TTC549 (cell line): ENCODE results near the gene SH3BGRL2.

Experiments
- FAIRE-seq: peaks from 2 replicates; lab custom pipeline; 2012; peaks lifted over from hg19 to GRCh38; lab: Jason Lieb, UNC

The SH3BGRL2 gene

DNA sequence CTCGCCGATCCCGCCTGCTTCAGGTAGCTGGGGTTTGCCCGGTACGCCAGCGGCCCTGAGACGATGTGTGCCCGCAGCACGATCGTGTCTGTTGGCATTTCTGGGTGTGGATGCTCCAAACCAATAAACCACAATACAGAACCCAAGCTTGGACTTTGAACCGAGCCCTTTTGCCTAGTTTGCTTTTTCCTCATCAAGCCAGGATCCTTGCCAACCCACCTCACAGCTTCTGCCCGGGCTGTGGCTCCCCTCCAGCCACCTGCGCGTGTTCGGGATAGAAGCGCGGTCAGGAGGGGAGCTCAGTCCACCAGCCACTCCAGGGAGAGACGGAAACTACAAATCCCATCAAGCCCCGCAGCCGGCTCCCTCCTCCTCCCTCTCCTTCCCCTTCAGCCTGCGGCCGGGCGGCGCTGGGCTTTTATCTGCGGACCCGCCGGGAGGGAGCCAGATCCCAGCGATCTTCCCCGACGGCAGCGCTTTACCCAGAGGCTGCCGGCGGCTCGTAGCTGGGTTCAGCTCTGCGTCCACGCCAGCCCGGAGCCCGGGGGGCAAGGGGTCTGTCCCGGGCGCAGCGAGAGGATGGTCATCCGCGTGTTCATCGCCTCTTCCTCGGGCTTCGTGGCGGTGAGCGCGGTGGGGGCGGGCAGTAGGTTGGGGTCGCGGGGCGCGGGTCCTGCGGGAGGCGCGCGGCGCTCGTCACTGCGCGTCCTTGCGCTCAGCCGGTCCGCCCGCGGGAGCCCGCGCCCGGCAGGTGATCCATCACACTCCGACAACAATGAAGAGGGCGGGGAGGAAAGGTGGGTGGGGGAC lies at the start of gene SH3BGRL2:
Gene SH3BGRL2, plus strand, starts transcription at position 447 of the 810 bp plus-strand sequence. Its CDS starts 133 bp downstream, at position 580.
- FAIRE-seq, result no peak

GRCh38 chr6:79584332-79584731 lies 46.8 kb upstream of the SH3BGRL2 start:
- FAIRE-seq, result no peak

GRCh38 chr6:79586548-79586947 lies 44.6 kb upstream of the SH3BGRL2 start:
- no peak for FAIRE-seq

DNA sequence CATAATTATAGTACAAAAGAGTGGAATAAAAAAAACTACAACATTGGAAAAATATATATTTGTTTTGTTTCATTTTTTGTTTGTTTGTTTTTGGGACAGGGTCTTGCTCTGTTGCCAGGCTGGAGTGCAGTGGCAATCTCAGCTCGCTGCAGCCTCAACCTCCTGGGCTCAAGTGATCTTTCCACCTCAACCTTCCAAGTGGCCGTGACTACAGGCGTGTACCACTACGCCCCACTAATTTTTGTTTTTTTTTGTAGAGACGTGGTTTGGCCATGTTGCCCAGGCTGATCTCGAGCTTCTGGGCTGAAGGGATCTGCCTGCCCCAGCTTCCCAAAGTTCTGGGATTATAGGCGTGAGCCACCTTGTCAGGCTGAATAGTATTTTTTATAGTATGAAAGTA lies 41.4 kb upstream of the SH3BGRL2 start:
- no peak for FAIRE-seq

DNA sequence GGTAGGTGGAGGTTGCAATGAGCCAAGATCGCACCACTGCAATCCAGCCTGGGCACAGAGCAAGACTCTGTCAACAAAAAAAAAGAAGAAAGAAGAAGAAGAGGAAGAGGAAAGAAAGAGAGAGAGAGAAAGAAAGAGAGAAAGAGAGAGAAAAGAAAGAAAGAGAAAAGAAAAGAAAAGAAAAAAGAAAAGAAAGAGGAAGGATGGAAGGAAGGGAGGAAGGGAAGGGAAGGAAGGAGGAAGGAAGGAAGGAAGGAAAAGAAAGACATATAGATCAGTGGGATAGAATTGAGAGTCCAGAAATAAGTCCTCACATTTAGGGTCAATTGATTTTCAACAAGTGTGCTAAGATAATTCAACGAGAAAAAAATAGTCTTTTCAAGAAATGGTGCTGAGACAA lies 34.0 kb upstream of the SH3BGRL2 start:
- FAIRE-seq, result no peak

DNA sequence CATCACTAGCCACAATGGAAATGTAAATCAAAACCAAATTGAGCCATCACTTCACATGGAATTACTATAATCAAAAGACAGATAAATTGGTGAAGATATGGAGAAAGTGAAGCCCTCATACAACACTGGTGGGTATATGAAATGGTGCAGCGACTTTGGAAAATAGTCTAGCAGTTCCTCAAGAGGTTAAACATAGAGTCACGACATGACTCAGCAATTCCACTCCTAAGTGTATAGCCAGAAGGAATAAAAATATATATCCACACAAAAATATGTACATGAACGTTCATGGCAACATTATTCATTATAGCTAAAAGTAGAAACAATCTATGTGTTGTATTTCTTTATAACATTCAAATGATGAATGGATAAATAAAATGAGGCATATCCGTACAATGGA lies 33.1 kb upstream of the SH3BGRL2 start:
- FAIRE-seq, result no peak

DNA sequence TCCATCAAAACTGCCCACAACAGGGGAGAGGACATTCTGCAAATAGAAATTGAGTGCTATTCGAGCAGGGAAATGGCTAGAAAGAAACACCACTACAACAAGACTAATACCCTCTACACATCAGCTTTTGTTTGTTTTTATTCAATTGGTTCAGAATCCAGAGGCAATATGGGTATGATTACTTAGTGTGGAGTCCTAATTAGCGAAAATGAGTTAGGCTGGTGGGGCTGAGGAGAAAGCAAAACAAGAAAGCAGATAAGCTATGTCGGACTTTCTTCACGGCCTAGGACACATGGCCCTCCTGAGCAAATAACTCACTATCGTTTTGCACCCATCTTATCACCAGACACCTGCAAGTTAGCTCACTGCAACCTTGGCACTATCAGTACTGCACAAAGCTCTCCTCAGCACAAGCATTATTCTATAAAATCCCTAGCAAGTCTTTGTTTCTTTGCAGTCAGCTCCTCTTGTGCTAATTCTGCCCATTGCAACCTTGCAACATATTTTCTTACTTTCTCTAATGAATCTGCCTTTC lies 31.3 kb upstream of the SH3BGRL2 start:
- no peak for FAIRE-seq

DNA sequence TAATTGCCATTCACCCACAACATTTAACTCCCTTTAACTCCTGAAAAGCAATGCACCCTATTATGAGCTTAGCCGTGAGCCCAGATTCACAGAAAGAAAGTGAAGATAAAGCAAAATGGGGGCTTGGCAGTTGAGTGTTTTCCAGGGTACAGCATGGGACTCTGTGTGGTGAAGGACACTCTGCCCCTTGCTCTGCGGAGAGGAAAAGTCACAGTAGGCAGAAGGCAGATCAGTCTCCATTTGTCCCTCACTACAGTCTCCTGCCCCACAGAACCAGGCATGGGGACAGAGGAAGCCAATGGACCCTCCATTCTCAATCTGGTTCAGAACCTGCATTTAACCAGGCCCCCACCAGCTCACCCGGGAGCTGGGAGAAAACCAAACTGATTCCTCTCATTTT lies 30.8 kb upstream of the SH3BGRL2 start:
- FAIRE-seq, result no peak

DNA sequence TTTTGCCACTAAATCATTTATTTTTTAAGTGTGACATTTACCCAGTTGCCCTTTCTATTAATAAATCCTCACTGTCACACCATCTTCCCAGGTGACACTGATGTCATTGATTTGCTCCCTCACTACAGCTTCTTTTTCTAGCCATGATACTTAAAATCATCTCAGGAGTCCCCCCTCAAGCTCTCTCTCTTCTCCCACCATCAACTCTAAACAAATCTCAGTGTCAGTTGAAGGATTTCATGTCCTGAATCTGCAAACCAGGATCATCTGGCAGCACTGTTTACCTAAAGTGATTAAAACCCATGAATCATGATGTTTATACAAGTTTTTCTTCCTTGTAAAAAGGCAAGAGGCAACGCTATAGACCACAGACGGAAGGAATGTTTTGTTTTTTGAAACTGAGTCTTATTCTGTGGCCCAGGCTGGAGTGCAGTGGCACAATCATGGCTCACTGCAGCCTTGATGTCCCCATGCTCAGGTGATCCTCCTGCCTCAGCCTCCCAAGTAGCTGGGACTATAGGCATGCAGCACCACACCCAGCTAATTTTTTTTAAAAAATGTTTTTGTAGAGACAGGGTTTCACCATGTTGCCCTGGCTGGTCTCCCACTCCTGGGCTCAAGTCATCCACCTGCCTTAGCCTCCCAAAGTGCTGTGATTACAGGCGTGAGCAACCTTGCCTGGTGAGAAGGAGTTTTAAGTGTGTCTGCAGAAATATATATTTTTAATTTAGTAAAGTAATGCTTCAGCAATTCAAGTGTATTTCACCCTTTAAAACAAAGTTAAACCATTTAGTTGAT lies 30.1 kb upstream of the SH3BGRL2 start:
- no peak for FAIRE-seq

DNA sequence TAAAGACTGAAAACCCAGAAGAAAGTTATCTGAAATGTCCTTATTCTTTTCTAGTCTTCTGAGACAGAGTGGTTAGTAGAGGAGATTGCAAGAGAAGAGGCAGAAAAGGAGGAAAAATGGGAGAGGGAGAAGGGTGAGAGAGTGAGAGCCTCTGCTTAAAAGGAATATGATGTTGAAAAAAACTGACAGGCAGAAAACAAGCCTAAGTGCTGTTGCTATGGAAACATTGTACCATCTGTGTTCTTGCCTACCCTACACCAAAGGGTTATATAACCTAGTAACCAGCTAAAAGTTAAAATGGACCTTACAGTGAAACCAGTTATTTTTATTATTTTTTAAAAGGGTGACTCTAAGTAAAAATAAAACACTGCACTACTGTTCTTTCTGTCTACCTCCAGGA lies 28.3 kb upstream of the SH3BGRL2 start:
- FAIRE-seq, result no peak

DNA sequence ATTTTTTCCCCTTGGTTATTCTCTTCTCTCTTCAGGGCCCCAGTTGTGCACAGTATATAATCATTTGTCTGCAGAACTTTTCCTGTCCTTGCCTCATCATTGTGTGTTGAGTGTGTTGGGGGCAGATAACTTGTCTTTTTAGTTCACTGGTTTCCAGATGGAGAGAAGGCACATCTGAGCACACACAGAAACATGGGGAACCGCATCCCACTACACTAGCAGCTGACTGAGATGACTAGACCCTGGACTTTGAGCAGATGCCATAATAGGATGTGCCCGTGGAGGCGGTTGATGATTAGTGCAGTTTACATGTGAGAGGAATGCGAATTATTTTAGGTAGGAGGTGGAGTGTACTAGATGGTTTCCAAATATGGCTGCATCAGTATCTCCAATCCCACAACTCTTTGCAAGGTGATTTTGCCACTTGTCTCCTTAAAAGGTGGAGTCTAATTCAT lies 26.5 kb upstream of the SH3BGRL2 start:
- FAIRE-seq, result no peak

- FAIRE-seq, result no peak
Measured at GRCh38 chr6:79605061-79605460, 26.1 kb upstream of the SH3BGRL2 start.

DNA sequence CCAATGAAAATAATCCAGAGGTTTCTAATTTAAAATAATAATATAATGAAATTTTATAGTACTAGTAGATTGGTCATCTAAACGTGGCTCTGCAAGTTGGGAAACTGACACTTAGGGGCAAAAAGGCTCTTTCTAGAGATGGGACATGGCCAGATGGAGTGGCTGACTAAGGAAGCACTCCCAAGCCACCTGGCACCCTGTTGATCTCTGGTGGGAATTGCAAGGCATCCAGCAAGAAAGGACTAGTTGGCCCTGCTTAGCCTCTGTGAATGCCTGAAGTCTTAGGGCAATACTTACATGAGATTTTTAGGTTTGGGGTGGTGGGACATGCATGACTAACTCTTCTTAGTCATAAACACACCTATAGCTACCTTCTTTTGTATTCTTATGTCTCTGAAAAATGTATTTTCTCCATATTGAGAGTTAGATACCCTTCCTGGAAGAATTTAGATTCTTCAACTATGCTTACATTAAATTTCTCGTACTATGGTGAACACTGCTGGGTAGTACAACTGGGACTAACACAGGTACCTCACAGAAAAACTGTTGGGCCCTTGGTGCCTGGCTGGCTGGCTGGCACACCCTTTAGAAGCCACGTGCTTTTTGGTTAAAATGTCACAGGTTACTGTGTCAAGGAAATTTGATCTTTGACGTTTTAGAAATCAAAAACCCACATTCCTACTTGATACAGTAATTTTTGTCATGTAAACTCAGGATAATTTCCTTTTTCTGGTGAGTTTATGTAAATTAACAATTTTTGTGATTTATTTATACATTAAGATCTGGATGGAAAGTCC lies 25.0 kb upstream of the SH3BGRL2 start:
- no peak for FAIRE-seq

- FAIRE-seq, result no peak
Measured at GRCh38 chr6:79607000-79607399, 24.1 kb upstream of the SH3BGRL2 start.

DNA sequence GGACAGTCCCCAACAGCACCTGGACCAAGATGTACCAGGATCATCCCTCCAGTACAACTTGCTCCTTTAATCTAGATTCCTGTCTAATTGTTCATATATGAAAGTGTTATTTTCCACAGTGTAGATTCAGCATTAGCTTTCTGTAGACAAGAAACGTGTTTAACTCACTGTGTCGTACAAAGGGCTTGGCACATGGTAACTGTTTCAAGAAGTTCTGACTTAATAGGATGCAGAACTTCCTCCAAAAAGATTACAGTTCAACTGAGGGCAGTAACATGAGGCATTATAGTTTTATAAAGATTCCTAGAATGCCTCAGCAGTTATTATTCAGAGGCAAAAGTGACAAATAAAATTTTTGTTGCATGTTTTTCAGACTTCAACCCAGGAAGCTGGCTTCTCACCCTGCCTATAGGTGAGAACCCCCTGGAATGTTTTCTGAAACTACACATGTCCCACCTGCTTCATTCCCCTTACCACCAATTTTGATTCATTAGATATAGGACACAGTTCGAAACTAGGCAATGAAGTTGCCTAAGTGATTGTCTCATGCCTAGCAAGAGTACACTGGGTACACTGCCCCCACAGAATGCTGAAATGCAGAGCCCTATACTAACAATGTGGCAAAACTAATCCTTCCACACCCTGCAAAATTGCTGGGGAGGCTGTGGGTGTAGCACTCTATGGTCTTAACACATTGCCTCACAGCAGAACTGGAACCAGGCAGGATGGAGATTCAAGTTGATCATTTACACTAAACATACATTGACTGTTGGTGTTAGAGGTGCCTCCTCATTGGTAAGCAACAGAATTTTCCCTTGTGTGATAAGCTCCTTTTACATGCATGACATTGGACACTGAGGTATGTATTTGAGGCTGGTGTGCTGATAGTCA lies 22.6 kb upstream of the SH3BGRL2 start:
- no peak for FAIRE-seq

- no peak for FAIRE-seq
Measured at GRCh38 chr6:79609225-79609595, 21.9 kb upstream of the SH3BGRL2 start.

- no peak for FAIRE-seq
Measured at GRCh38 chr6:79610306-79611009, 20.7 kb upstream of the SH3BGRL2 start.

DNA sequence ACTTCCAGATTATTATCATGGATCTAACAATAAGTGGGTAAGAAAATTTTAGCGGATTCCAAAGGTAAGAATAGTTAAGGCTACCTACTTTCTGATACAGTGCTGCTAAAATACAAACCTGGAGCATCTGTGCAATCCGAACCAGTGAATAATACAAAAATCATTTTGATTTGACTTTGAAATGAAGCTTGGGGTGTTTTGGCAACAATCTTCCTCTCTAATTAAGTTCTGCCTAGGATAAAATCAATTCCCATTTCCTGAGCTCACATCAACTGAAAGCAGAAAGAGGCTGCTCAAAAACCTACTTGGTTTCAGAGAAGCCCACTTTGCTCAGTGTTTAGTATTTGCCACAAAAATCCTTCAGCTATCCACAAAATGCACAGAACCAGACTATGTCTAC lies 18.7 kb upstream of the SH3BGRL2 start:
- FAIRE-seq, result no peak

- FAIRE-seq, result no peak
Measured at GRCh38 chr6:79612918-79613317, 18.2 kb upstream of the SH3BGRL2 start.

GRCh38 chr6:79613912-79614311 lies 17.2 kb upstream of the SH3BGRL2 start:
- no peak for FAIRE-seq
